Astrocyte of the spinal cord (primary cell): ENCODE data around the gene SPAG8.

ENCODE experiments used
- DNase-seq: peaks from one replicate; pipeline ENCODE4 v3.0.0; 2011; ENCODE audit warnings: low read depth, low spot score
- H3K4me3 ChIP-seq: 2 replicates; pipeline ENCODE4 v1.5.1; 2011; ENCODE audit warnings: low read depth, mild to moderate bottlenecking, low read length, moderate library complexity
- CTCF ChIP-seq: IDR thresholded peaks from 2 replicates; pipeline ENCODE4 v1.5.1; 2012; ENCODE audit warnings: low read depth, mild to moderate bottlenecking, low read length, inconsistent platforms
- in situ Hi-C: cut with HindIII; loops from 2 replicates; pipeline ENCODE4 v1.10.0; 2017; ENCODE audit warnings: low sequenced_read_pairs

Gene SPAG8

DNA sequence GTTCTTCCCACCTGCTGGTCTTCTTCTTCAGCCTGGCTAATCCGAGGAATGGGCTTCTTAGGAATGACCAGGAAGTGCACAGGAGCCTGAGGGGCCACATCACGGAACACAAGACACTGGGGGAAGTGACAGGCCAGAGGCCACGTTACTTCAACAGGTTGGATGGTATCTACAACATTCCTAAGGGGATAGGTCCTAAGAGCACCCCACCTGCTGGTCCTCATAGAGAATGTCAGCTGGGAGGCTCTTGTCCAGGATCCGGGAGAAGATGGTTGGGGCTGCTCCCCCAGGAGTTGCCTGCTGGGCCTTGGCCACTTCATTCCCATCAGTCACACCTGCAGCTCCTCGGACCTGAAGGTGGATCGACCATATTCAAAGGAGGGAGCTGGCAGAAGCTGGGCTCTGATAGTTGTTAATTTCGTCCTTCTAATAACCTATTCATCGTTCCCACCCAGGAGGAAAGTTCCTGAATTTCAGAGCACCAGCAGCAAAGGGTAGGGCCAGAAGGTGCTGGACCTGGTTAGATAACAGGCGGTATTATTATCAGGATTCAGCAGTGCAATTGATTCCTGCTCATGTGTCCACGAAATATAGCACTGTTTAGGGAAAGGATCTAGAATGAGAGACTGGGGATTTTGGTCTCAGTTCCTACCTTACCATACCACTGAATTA is 1.5 kb upstream of the SPAG8 start:
- DNase-seq: no peak
- TF ChIP-seq CTCF: peak; percentile 49
- in situ Hi-C loops: no loop called here
- H3K4me3 ChIP-seq: no peak overlapping the region

GRCh38 chr9:35811381-35812024 is 559 bp downstream of the SPAG8 start:
- no peak for DNase-seq
- H3K4me3 ChIP-seq: peak overlapping the region; percentile 52
- in situ Hi-C loops: no loop called here
- no peak for TF ChIP-seq CTCF

DNA sequence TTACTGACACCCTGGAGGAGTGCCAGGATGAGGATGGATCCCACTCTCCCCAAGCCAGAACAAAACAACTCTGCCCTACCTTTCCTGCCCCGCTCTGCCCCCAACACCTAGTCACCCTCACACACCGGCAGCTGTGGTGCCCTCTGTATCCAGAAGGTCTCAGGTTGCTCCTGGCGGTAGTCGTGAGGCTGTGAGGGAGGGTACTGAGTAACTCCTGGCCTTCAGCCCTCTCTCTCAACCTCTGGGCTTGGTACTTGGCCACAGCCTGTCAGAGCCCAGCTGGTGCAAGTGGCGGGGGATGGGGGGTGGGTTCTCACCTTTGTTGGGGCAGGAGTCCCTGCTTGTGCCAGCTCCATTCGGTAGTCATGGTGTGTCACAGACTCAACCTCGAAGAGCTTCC is 1.9 kb downstream of the SPAG8 start:
- no peak for DNase-seq
- H3K4me3 ChIP-seq: no peak overlapping the region
- no peak for TF ChIP-seq CTCF
- in situ Hi-C loops: no loop called here

DNA sequence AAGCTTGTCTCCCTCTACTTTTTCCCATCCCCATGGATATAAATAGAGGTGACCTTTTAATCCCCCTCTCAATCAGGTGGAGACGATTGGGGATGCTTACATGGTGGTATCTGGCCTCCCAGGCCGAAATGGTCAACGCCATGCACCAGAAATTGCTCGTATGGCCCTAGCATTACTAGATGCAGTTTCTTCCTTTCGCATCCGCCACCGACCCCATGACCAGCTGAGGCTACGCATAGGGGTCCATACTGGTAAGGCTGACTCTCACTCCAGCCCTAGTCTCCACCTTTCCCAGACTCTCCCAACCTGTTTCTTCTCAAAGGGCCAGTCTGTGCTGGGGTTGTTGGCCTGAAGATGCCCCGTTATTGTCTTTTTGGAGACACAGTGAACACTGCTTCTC is 3.6 kb downstream of the SPAG8 start:
- no peak for TF ChIP-seq CTCF
- no peak for DNase-seq
- in situ Hi-C loops: no loop called here
- H3K4me3 ChIP-seq: no peak overlapping the region

DNA sequence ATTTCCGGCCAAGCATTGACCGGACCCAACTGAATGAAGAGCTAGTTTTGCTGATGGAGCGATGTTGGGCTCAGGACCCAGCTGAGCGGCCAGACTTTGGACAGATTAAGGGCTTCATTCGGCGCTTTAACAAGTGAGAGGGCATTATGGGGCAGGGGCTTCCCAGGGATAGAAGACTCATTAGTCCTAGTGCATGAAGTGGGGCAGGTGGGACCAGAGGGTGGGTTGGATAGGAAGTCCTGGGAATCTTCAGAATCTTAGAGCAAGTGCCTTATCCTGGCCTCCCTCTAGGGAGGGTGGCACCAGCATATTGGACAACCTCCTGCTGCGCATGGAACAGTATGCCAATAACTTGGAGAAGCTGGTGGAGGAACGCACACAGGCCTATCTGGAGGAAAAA is 6.0 kb downstream of the SPAG8 start:
- TF ChIP-seq CTCF: no peak
- H3K4me3 ChIP-seq: no peak overlapping the region
- DNase-seq: no peak
- in situ Hi-C loops: no loop called here

GRCh38 chr9:35801328-35802128 is 10.5 kb downstream of the SPAG8 start:
- no peak for TF ChIP-seq CTCF
- no peak for DNase-seq
- in situ Hi-C loops: no loop called here
- H3K4me3 ChIP-seq: no peak overlapping the region
